ENCODE data around the gene TBC1D21.

The TBC1D21 gene

DNA sequence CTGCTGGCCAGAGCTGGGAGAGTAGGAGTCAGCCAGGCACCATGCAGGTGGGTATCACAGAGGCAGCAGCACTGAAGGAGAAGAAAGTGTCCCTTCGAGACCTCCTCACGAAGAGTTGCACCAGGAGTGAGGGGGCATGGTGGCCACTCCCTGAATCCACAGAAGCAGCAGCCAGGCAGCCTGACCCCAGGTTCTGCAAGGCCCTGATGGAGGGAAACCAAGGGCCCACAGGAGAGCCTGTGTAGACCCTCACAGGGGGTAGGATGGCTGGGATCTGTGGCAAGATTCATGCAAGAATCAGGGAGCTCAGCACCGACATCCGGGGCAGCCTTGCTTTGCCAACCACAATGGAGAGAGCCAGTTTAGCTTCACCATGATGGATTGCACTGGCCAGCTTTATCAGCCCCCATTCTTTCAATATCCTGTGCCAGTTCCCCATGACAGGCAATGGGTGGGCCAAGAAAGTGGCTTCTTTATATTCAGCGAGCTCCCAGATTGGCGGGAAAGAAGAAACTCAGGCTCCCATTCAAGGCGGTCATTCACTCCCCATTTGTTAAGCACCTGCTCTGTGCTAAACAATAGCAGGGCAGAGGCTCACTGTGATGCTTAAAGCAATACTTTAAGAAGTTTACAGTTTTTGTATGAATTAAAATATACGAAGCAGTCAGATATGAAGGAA lies 33.5 kb upstream of the TBC1D21 start:
- no peak for ATAC-seq
- no peak for TF ChIP-seq ZNF8 (CRISPR knock-in tag; IDR thresholded peaks at IDR 0.05)
- TF ChIP-seq TCF4 (CRISPR knock-in tag; IDR thresholded peaks at IDR 0.05; ENCODE audit: borderline replicate concordance) = no peak
- no peak for TF ChIP-seq ZNF565 (CRISPR knock-in tag; conservative IDR thresholded peaks at IDR 0.05; ENCODE audit: low read depth)
- no peak for TF ChIP-seq GLIS3 (CRISPR knock-in tag; IDR thresholded peaks at IDR 0.05)
- no peak for TF ChIP-seq ISL1 (CRISPR knock-in tag; IDR thresholded peaks at IDR 0.05)
- no peak for TF ChIP-seq TOX (CRISPR knock-in tag; IDR thresholded peaks at IDR 0.05; ENCODE audit: borderline replicate concordance)
- TF ChIP-seq, protein P1, sequence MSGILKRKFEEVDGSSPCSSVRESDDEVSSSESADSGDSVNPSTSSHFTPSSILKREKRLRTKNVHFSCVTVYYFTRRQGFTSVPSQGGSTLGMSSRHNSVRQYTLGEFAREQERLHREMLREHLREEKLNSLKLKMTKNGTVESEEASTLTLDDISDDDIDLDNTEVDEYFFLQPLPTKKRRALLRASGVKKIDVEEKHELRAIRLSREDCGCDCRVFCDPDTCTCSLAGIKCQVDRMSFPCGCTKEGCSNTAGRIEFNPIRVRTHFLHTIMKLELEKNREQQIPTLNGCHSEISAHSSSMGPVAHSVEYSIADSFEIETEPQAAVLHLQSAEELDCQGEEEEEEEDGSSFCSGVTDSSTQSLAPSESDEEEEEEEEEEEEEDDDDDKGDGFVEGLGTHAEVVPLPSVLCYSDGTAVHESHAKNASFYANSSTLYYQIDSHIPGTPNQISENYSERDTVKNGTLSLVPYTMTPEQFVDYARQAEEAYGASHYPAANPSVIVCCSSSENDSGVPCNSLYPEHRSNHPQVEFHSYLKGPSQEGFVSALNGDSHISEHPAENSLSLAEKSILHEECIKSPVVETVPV (CRISPR knock-in tag; IDR thresholded peaks at IDR 0.05) = no peak
- TF ChIP-seq CSDC2 (CRISPR knock-in tag; IDR thresholded peaks at IDR 0.05) = no peak
- TF ChIP-seq SNAI2 (CRISPR knock-in tag; IDR thresholded peaks at IDR 0.05) = no peak
- TF ChIP-seq ESRRG (CRISPR knock-in tag; IDR thresholded peaks at IDR 0.05) = no peak
- no peak for TF ChIP-seq OSR1 (CRISPR knock-in tag; IDR thresholded peaks at IDR 0.05)
- no peak for TF ChIP-seq BACH2 (CRISPR knock-in tag; IDR thresholded peaks at IDR 0.05; ENCODE audit: borderline replicate concordance)
- no peak for TF ChIP-seq RARB (CRISPR knock-in tag; IDR thresholded peaks at IDR 0.05)

DNA sequence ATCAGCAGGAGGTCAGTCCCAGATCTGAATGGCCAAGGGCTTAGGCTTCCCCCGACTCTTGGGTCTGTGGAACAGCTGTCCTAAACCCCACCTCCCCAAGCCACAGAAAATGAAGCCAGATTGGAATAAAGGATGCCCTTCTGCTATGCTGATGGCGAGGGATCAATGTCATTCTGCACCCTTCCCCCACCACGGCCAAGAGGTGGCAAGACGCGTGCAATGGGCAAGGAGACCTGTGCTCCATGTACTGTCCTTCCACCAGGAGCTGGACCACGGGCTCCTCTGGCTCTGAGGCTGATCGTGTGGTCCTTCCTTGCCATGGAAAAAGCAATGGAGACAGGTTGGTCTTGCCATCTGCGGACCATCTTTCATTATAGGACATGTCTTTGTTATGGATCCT lies 32.6 kb upstream of the TBC1D21 start:
- TF ChIP-seq BACH2 (CRISPR knock-in tag; IDR thresholded peaks at IDR 0.05; ENCODE audit: borderline replicate concordance) (no peak), OSR1 (CRISPR knock-in tag; IDR thresholded peaks at IDR 0.05) (no peak), SNAI2 (CRISPR knock-in tag; IDR thresholded peaks at IDR 0.05) (no peak)
- ATAC-seq = no peak

DNA sequence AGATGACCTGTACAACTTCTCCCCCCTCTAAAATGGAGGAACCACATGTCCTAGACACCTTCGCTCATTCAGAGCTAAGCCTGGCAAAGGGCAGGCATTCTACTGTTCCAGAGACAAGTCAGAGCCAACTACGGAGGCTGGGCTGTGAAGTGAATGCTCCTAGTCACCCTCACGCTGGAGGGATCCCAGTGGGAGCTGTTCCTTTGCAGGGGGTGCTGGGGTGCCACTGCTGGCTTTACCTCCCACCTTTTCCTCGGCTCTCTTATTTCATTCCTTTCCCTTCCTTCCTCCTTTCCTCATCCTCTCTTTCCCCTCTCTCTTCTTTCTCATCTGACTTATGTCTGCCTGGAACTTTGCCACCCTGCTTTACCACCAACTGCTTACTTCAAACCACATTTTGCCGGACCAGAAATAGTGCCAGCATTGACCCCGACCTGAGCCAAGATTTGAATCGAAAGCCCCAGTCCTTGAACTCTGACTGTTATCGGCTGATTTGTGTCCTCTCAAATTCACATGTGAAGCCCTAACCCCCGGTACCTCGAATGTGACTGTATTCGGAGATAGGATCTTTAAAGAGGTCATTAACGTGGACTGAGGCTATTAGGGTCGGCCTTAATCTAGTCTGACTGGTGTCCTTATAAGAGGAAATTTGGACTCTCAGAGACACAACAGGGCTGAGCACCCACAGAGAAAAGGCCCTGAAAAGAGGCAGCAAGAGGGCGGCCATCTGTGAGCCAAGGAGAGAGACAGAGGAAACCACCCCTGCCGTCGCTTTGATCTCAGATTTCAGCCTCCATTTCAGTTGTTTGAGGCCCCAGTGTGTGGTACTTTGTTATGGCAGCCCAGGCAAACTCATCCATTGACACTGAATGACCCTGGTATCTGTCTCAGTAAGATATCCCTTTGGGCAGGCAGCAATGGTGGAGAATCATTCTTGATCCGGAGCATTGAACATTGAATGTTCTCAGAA lies 31.3 kb upstream of the TBC1D21 start:
- TF ChIP-seq ESRRG (CRISPR knock-in tag; IDR thresholded peaks at IDR 0.05) (no peak), GLIS3 (CRISPR knock-in tag; IDR thresholded peaks at IDR 0.05) (no peak), ZFP30 (CRISPR knock-in tag; IDR thresholded peaks at IDR 0.05) (no peak), ISL1 (CRISPR knock-in tag; IDR thresholded peaks at IDR 0.05) (no peak), PPARA (CRISPR knock-in tag; IDR thresholded peaks at IDR 0.05; ENCODE audit: borderline replicate concordance) (no peak), ZC3H10 (CRISPR knock-in tag; IDR thresholded peaks at IDR 0.05) (no peak), ZNF8 (CRISPR knock-in tag; IDR thresholded peaks at IDR 0.05) (no peak), SNAI2 (CRISPR knock-in tag; IDR thresholded peaks at IDR 0.05) (no peak), TOX (CRISPR knock-in tag; IDR thresholded peaks at IDR 0.05; ENCODE audit: borderline replicate concordance) (no peak), CSDC2 (CRISPR knock-in tag; IDR thresholded peaks at IDR 0.05) (no peak), ZNF70 (CRISPR knock-in tag; IDR thresholded peaks at IDR 0.05) (no peak)
- TF ChIP-seq, protein P2, sequence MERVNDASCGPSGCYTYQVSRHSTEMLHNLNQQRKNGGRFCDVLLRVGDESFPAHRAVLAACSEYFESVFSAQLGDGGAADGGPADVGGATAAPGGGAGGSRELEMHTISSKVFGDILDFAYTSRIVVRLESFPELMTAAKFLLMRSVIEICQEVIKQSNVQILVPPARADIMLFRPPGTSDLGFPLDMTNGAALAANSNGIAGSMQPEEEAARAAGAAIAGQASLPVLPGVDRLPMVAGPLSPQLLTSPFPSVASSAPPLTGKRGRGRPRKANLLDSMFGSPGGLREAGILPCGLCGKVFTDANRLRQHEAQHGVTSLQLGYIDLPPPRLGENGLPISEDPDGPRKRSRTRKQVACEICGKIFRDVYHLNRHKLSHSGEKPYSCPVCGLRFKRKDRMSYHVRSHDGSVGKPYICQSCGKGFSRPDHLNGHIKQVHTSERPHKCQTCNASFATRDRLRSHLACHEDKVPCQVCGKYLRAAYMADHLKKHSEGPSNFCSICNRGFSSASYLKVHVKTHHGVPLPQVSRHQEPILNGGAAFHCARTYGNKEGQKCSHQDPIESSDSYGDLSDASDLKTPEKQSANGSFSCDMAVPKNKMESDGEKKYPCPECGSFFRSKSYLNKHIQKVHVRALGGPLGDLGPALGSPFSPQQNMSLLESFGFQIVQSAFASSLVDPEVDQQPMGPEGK (CRISPR knock-in tag; IDR thresholded peaks at IDR 0.05; ENCODE audit: borderline replicate concordance) = no peak
- TF ChIP-seq, protein P3, sequence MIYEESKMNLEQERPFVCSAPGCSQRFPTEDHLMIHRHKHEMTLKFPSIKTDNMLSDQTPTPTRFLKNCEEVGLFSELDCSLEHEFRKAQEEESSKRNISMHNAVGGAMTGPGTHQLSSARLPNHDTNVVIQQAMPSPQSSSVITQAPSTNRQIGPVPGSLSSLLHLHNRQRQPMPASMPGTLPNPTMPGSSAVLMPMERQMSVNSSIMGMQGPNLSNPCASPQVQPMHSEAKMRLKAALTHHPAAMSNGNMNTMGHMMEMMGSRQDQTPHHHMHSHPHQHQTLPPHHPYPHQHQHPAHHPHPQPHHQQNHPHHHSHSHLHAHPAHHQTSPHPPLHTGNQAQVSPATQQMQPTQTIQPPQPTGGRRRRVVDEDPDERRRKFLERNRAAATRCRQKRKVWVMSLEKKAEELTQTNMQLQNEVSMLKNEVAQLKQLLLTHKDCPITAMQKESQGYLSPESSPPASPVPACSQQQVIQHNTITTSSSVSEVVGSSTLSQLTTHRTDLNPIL (CRISPR knock-in tag; IDR thresholded peaks at IDR 0.05; ENCODE audit: low read depth) = no peak
- TF ChIP-seq, protein P1 (CRISPR knock-in tag; IDR thresholded peaks at IDR 0.05) = no peak
- TF ChIP-seq, protein P4, sequence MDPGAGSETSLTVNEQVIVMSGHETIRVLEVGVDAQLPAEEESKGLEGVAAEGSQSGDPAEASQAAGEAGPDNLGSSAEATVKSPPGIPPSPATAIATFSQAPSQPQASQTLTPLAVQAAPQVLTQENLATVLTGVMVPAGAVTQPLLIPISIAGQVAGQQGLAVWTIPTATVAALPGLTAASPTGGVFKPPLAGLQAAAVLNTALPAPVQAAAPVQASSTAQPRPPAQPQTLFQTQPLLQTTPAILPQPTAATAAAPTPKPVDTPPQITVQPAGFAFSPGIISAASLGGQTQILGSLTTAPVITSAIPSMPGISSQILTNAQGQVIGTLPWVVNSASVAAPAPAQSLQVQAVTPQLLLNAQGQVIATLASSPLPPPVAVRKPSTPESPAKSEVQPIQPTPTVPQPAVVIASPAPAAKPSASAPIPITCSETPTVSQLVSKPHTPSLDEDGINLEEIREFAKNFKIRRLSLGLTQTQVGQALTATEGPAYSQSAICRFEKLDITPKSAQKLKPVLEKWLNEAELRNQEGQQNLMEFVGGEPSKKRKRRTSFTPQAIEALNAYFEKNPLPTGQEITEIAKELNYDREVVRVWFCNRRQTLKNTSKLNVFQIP (CRISPR knock-in tag; IDR thresholded peaks at IDR 0.05; ENCODE audit: borderline replicate concordance, low read depth) = no peak
- no peak for ATAC-seq

All from SK-N-SH treated with all-trans-retinoic acid at 6 μM for 48 hours (cell line).